Lung (tissue), 12 donors: ENCODE measurements around the gene TMEM213. TPM values are rescaled to one million over a fixed set of nuclear protein-coding genes. Genes with fewer than 3 reads are reported as not detected.

Experiments used
- ATAC-seq: fragments of 200-7000 bp; cut with Tn5 transposase; one replicate; pipeline ENCODE4 v1.9.1; 2020; ENCODE audit warnings: moderate number of reproducible peaks; ENCODE audit not compliant: insufficient read depth, low FRiP score
- DNase-seq, 3 donors: peaks; one replicate each; pipeline ENCODE4 v3.0.0-alpha.2; 2013 to 2017
- H3K27ac ChIP-seq, 2 donors: one replicate each; pipeline ENCODE4 v1.5.1; 2013; ENCODE audit warnings: mild to moderate bottlenecking in 2 of 2, moderate library complexity in 2 of 2, control low read depth in 1 of 2, inconsistent platforms in 1 of 2, low read depth in 1 of 2, low read length in 1 of 2
- H3K27me3 ChIP-seq, 3 donors: one replicate each; pipeline ENCODE4 v1.5.1; 2013; ENCODE audit warnings: low read length in 2 of 3; ENCODE audit not compliant: control insufficient read depth in 3 of 3, insufficient read depth in 3 of 3
- H3K36me3 ChIP-seq, 4 donors: one replicate each; pipeline ENCODE4 v1.5.1; 2013; ENCODE audit warnings: low read length in 4 of 4, mild to moderate bottlenecking in 1 of 4, moderate library complexity in 1 of 4; ENCODE audit not compliant: control insufficient read depth in 4 of 4, insufficient read depth in 4 of 4
- H3K4me1 ChIP-seq, 5 donors: one replicate each; pipeline ENCODE4 v1.5.1; 2013; ENCODE audit warnings: low read length in 5 of 5, mild to moderate bottlenecking in 2 of 5, moderate library complexity in 1 of 5; ENCODE audit not compliant: control insufficient read depth in 5 of 5, insufficient read depth in 5 of 5
- H3K4me3 ChIP-seq: one replicate; pipeline ENCODE4 v1.5.1; 2013; ENCODE audit warnings: mild to moderate bottlenecking, control low read depth, moderate library complexity
- H3K9ac ChIP-seq, 2 donors: one replicate each; pipeline ENCODE4 v1.5.1; 2013; ENCODE audit warnings: low read length in 2 of 2, control low read depth in 1 of 2; ENCODE audit not compliant: insufficient read depth in 1 of 2
- H3K9me3 ChIP-seq, 4 donors: one replicate each; pipeline ENCODE4 v1.5.1; 2013; ENCODE audit warnings: low read length in 3 of 4, mild to moderate bottlenecking in 1 of 4, moderate library complexity in 1 of 4; ENCODE audit not compliant: control insufficient read depth in 4 of 4, insufficient read depth in 3 of 4
- WGBS, 2 donors: extraction: QIAGEN DNeasy Blood & Tissue Kit; methylation state at CpG; one replicate each; pipeline ENCODE4 v1.1.7; 2013; 5-methylcytosine and 5-hydroxymethylcytosine counted together
- polyA plus RNA-seq, 2 donors: library from polyadenylated mRNA; stranded (reverse); fragments of 200-250 nt; gene quantifications; one replicate each; pipeline ENCODE4 v1.2.1, GENCODE V29; 2013
- total RNA-seq, 2 donors: library from RNA; depleted of rRNA in 1 of 2; stranded (reverse); fragments of >200 nt in 1 of 2; gene quantifications; one replicate each; pipeline ENCODE4 v1.2.1, GENCODE V29; 2014 to 2021
- TF ChIP-seq, protein P1 (sequence below): IDR thresholded peaks from 2 replicates; pipeline ENCODE4 v1.5.1; 2012; ENCODE audit warnings: mild to moderate bottlenecking; ENCODE audit errors: control extremely low read depth, extremely low read depth
- donor health status: control.
- donor health status: control.
- donor health status: Bipolar disorder and iron deficiency.
- donor health status: healthy.
- donor health status: DM: yes; HTN: yes; CAD: no.

The TMEM213 gene
- total and polyA plus RNA-seq, 4 donors, result 0.29 to 2.0 (median 0.83) TPM; not detected in 1

DNA sequence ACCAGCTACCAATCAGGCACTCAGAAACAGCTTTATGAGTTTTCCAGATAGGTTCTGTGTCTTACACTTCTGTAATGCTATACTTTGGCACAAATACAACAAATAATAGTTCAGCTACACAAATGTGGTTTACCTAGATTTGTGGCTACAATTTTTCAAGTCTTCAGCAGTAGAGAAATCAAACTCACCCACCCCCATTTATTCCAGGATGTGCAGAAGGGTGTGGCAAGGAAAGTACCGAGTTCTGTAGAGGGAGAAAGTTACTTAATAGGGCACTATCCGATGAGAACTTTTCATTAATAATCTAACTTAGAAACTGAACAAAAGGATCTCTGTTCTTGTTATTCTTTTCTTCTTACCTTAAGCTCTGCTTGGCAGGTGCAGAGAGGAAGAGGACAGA, 30.5 kb downstream of the TMEM213 start:
- 53 to 62% methylated on average over 2 of the region's 2 CpGs for WGBS, 2 donors
- no peak overlapping the region for H3K27ac ChIP-seq
- ATAC-seq (no peak), DNase-seq (no peak)
- TF ChIP-seq, protein P1, sequence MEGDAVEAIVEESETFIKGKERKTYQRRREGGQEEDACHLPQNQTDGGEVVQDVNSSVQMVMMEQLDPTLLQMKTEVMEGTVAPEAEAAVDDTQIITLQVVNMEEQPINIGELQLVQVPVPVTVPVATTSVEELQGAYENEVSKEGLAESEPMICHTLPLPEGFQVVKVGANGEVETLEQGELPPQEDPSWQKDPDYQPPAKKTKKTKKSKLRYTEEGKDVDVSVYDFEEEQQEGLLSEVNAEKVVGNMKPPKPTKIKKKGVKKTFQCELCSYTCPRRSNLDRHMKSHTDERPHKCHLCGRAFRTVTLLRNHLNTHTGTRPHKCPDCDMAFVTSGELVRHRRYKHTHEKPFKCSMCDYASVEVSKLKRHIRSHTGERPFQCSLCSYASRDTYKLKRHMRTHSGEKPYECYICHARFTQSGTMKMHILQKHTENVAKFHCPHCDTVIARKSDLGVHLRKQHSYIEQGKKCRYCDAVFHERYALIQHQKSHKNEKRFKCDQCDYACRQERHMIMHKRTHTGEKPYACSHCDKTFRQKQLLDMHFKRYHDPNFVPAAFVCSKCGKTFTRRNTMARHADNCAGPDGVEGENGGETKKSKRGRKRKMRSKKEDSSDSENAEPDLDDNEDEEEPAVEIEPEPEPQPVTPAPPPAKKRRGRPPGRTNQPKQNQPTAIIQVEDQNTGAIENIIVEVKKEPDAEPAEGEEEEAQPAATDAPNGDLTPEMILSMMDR, result no peak
- H3K4me1 ChIP-seq, result no peaks in the 10 kb centered on the region
- H3K9me3 ChIP-seq, result peaks cover 0 to 5% (median 0%) of the 10 kb centered on the region in 4 donors
- H3K9ac ChIP-seq, result no peak overlapping the region
- no peaks in the 10 kb centered on the region for H3K36me3 ChIP-seq
- no peaks in the 10 kb centered on the region for H3K27me3 ChIP-seq
- no peak overlapping the region for H3K4me3 ChIP-seq

DNA sequence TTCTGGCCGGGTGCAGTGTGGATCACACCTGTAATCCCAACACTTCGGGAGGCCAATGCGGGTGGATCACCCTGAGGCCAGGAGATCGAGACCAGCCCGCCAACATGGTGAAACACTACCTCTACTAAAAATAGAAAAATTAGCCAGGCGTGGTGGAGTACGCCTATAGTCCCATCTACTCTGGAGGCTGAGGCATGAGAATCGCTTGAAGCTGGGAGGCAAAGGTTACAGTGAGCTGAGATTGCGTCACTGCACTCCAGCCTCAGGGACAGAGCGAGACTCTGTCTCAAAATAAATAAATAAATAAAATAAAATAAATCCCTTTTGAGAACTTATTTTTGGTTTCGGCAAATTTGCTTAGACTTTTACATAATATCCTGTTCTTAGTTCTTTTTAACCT, 31.5 kb downstream of the TMEM213 start:
- H3K4me3 ChIP-seq, result no peak overlapping the region
- WGBS, 2 donors, result 92 to 96% methylated on average over 11 of the region's 11 CpGs
- peaks cover 0 to 5% (median 0%) of the 10 kb centered on the region in 4 donors for H3K9me3 ChIP-seq
- H3K27me3 ChIP-seq, result no peaks in the 10 kb centered on the region
- TF ChIP-seq, protein P1, result no peak
- DNase-seq (no peak), ATAC-seq (no peak)
- no peak overlapping the region for H3K9ac ChIP-seq
- no peaks in the 10 kb centered on the region for H3K4me1 ChIP-seq
- no peak overlapping the region for H3K27ac ChIP-seq
- no peaks in the 10 kb centered on the region for H3K36me3 ChIP-seq

DNA sequence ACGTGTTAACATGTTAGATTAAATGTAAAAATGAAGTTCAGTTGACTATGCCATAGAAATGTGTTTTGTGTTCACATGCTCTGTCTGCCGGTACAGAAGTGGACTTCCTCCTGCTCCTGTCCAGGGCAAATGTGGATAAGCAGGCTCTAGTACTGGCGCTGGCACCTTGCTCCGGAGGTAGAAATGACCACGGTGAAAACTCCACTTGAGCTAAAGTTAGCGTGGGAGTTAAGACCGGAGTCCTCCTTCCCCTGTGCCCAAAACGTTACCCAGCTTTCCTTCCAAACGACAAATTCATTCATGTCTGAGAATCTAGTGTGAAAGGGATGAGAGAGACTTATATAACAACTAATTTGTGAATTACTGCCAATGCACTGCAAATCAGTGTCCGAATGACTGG, 35.2 kb downstream of the TMEM213 start:
- 91 to 95% methylated on average over 10 of the region's 10 CpGs for WGBS, 2 donors
- ATAC-seq, result no peak

DNA sequence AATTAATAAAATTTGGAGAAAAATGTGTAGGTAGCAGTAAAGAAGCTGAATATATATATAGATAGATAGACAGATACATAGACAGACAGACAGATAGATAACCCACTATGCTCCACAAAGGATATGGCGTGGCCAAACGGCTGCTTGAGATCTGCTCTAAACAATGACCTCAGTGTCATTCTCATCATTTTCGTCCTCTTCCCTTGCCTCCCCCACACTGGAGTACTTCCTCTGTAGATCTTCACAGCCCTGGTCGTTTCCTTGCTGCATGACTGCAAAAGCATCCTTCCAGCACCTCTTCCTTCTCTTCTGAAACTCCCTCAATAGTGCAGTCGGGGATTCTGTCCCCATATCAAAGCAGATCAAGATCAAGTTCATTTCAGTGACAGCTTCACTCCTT, 35.8 kb downstream of the TMEM213 start:
- WGBS, 2 donors, result 63 to 68% methylated on average over 5 of the region's 5 CpGs
- no peak overlapping the region for H3K27ac ChIP-seq
- H3K4me1 ChIP-seq, result peaks cover 0 to 20% (median 8%) of the 10 kb centered on the region in 5 donors
- ATAC-seq (no peak), DNase-seq (no peak)
- no peak overlapping the region for H3K9ac ChIP-seq
- H3K36me3 ChIP-seq, result peaks cover 0 to 4% (median 0%) of the 10 kb centered on the region in 4 donors
- no peaks in the 10 kb centered on the region for H3K9me3 ChIP-seq
- no peak overlapping the region for H3K4me3 ChIP-seq
- no peaks in the 10 kb centered on the region for H3K27me3 ChIP-seq
- TF ChIP-seq, protein P1, result no peak

More for the DNA sequence above, 35.2 kb downstream of the TMEM213 start:
- Histone ChIP-seq H3K27me3 (no peaks in the 10 kb centered on the region), H3K4me1 (peaks cover 0 to 14% (median 3%) of the 10 kb centered on the region in 5 donors), H3K27ac (no peak overlapping the region), H3K9ac (no peak overlapping the region), H3K9me3 (no peaks in the 10 kb centered on the region), H3K4me3 (no peak overlapping the region), H3K36me3 (peaks cover 0 to 4% (median 0%) of the 10 kb centered on the region in 4 donors)
- DNase-seq, result no peak
- TF ChIP-seq, protein P1, result no peak
